Measurements from ENCODE around the gene METTL26. TPM values are rescaled to one million over a fixed set of nuclear protein-coding genes. Genes with fewer than 3 reads are reported as not detected.
A peak's percentile ranks its signal among the peaks of the same experiment; 100 is the strongest.

METTL26 gene
- total RNA-seq, 1 experiment from 2014 or later, result 115 TPM

DNA sequence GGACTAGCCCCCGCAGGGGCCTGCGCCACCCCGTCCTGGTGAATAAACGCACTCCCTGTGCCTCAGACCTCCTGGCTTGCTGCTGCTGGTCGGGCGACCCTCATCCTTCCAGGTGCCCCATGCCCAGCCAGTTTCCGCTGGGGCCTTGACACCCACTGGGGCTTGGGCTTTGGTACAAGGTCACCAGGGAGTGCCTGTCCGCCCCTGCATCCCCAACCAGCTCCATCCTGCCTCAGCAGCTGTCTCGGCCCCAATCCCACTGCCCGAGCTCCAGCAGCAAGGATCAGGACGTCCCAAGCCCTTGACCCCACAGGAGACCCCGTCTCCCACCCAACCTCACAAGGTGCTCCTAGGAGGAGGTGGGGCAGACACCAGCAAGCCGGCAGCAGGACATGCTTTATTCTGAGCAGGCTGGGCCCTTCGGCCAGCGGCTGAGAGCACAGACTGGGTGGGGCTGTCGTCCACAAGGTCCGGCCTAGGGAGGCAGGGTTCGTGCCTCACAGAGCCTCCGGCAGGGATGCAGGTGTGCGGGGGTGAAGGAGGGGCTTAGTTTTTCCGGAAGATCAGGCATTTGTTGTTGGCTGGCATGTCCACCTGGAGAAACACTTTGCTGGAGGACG, 1.9 kb downstream of the METTL26 start:
- no peak for ATAC-seq
- H3K36me3 Mint-ChIP-seq, result no peaks in the 10 kb centered on the region
- DNase-seq (ENCODE audit: low spot score), result no peak
- peaks cover 27% of the 10 kb centered on the region for H3K4me1 Mint-ChIP-seq
- peak overlapping the region; percentile 48 for H3K4me3 Mint-ChIP-seq
- H3K27ac Mint-ChIP-seq, result no peak overlapping the region
- TF ChIP-seq TCF7 (CRISPR knock-in tag; IDR thresholded peaks at IDR 0.05; ENCODE audit: low read depth) (0 out of 2 replicates have a peak, but pooled peaks have one; percentile 8), ZNF396 (CRISPR knock-in tag; IDR thresholded peaks at IDR 0.05; ENCODE audit: borderline replicate concordance) (no peak)
- H3K27me3 Mint-ChIP-seq (ENCODE audit: low read depth), result peaks cover 4% of the 10 kb centered on the region; the same call in 1 of the 2 replicates
- ChIA-PET CTCF (interaction anchor here (0.9 kb wide), 1 partner anchor 55 kb away, joined by 3 read pairs; no protein-coding TSS in a partner anchor), POLR2A (no interaction called here)
- no peaks in the 10 kb centered on the region for H3K9me3 Mint-ChIP-seq

- Mint-ChIP-seq H3K4me3 (no peak overlapping the region), H3K4me1 (peaks cover 27% of the 10 kb centered on the region), H3K36me3 (no peaks in the 10 kb centered on the region), H3K9me3 (no peaks in the 10 kb centered on the region), H3K27me3 (ENCODE audit: low read depth) (peaks cover 4% of the 10 kb centered on the region; the same call in 1 of the 2 replicates), H3K27ac (no peak overlapping the region)
- no peak for DNase-seq (ENCODE audit: low spot score)
- CTCF ChIA-PET, result interaction anchor here (0.9 kb wide), 1 partner anchor 54 kb away, joined by 3 read pairs; no protein-coding TSS in a partner anchor
- POLR2A ChIA-PET, result no interaction called here
- TF ChIP-seq E2F1 (CRISPR knock-in tag; IDR thresholded peaks at IDR 0.05) (no peak), TCF7 (CRISPR knock-in tag; IDR thresholded peaks at IDR 0.05; ENCODE audit: low read depth) (0 out of 2 replicates have a peak, but pooled peaks have one; percentile 11), RELA (CRISPR knock-in tag; IDR thresholded peaks at IDR 0.05; ENCODE audit: borderline replicate concordance) (no peak)
- no peak for ATAC-seq
Observed at GRCh38 chr16:633336-634050, 2.6 kb downstream of the METTL26 start.

DNA sequence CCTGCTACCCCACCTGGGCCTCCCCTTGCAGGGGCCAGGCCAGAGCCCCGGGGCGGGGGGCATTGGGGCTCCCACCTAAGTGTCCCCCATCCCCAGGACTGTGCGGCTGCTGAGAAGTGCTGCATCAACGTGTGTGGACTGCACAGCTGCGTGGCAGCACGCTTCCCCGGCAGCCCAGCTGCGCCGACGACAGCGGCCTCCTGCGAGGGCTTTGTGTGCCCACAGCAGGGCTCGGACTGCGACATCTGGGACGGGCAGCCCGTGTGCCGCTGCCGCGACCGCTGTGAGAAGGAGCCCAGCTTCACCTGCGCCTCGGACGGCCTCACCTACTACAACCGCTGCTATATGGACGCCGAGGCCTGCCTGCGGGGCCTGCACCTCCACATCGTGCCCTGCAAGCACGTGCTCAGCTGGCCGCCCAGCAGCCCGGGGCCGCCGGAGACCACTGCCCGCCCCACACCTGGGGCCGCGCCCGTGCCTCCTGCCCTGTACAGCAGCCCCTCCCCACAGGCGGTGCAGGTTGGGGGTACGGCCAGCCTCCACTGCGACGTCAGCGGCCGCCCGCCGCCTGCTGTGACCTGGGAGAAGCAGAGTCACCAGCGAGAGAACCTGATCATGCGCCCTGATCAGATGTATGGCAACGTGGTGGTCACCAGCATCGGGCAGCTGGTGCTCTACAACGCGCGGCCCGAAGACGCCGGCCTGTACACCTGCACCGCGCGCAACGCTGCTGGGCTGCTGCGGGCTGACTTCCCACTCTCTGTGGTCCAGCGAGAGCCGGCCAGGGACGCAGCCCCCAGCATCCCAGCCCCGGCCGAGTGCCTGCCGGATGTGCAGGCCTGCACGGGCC, 3.4 kb downstream of the METTL26 start:
- Mint-ChIP-seq H3K4me1 (peaks cover 22% of the 10 kb centered on the region), H3K27me3 (ENCODE audit: low read depth) (peaks cover 4% of the 10 kb centered on the region; the same call in 1 of the 2 replicates), H3K36me3 (no peaks in the 10 kb centered on the region), H3K9me3 (no peaks in the 10 kb centered on the region), H3K27ac (no peak overlapping the region), H3K4me3 (no peak overlapping the region)
- ChIA-PET POLR2A (no interaction called here), CTCF (no interaction called here)
- TF ChIP-seq MXD4 (CRISPR knock-in tag; IDR thresholded peaks at IDR 0.05; ENCODE audit: borderline replicate concordance), result no peak
- TF ChIP-seq CBFB (CRISPR knock-in tag; IDR thresholded peaks at IDR 0.05; ENCODE audit: low read depth), result no peak
- 0 out of 2 replicates have a peak, but pooled peaks have one; percentile 23 for TF ChIP-seq ZNF263 (CRISPR knock-in tag; IDR thresholded peaks at IDR 0.05; ENCODE audit: low read depth)
- no peak for TF ChIP-seq USF1 (CRISPR knock-in tag; IDR thresholded peaks at IDR 0.05)
- TF ChIP-seq, protein P1, sequence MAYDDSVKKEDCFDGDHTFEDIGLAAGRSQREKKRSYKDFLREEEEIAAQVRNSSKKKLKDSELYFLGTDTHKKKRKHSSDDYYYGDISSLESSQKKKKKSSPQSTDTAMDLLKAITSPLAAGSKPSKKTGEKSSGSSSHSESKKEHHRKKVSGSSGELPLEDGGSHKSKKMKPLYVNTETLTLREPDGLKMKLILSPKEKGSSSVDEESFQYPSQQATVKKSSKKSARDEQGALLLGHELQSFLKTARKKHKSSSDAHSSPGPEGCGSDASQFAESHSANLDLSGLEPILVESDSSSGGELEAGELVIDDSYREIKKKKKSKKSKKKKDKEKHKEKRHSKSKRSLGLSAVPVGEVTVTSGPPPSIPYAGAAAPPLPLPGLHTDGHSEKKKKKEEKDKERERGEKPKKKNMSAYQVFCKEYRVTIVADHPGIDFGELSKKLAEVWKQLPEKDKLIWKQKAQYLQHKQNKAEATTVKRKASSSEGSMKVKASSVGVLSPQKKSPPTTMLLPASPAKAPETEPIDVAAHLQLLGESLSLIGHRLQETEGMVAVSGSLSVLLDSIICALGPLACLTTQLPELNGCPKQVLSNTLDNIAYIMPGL (CRISPR knock-in tag; IDR thresholded peaks at IDR 0.05), result 0 out of 2 replicates have a peak, but pooled peaks have one; percentile 24
- no peak for TF ChIP-seq CREM (CRISPR knock-in tag; IDR thresholded peaks at IDR 0.05)
- ATAC-seq, result no peak
- no peak for DNase-seq (ENCODE audit: low spot score)

- Mint-ChIP-seq H3K9me3 (no peaks in the 10 kb centered on the region), H3K36me3 (no peaks in the 10 kb centered on the region), H3K4me1 (peaks cover 18% of the 10 kb centered on the region), H3K27ac (no peak overlapping the region), H3K4me3 (no peak overlapping the region), H3K27me3 (ENCODE audit: low read depth) (peaks cover 4% of the 10 kb centered on the region; the same call in 1 of the 2 replicates)
- ChIA-PET POLR2A (no interaction called here), CTCF (interaction anchor here (0.9 to 2.7 kb wide), 4 partner anchors 10 to 31 kb away, joined by 3 to 18 read pairs (median 8); partner anchors contain the start of gene WDR90)
- DNase-seq (ENCODE audit: low spot score) (no peak), ATAC-seq (no peak)
- no peak for TF ChIP-seq PRDM15 (CRISPR knock-in tag; IDR thresholded peaks at IDR 0.05)
- TF ChIP-seq OVOL2 (CRISPR knock-in tag; IDR thresholded peaks at IDR 0.05; ENCODE audit: borderline replicate concordance), result no peak
- no peak for TF ChIP-seq ETV6 (CRISPR knock-in tag; IDR thresholded peaks at IDR 0.05)
Observed at GRCh38 chr16:631808-632358, 4.2 kb downstream of the METTL26 start.

All from WTC11 (cell line).